ENCODE measurements around the gene GNB5.
"Not testable (repeated sequence)": the region's sequence is repeated elsewhere in the genome, so short reads cannot be mapped to it uniquely, and the experiment has no call there.

- TF ChIP-seq, protein P1, sequence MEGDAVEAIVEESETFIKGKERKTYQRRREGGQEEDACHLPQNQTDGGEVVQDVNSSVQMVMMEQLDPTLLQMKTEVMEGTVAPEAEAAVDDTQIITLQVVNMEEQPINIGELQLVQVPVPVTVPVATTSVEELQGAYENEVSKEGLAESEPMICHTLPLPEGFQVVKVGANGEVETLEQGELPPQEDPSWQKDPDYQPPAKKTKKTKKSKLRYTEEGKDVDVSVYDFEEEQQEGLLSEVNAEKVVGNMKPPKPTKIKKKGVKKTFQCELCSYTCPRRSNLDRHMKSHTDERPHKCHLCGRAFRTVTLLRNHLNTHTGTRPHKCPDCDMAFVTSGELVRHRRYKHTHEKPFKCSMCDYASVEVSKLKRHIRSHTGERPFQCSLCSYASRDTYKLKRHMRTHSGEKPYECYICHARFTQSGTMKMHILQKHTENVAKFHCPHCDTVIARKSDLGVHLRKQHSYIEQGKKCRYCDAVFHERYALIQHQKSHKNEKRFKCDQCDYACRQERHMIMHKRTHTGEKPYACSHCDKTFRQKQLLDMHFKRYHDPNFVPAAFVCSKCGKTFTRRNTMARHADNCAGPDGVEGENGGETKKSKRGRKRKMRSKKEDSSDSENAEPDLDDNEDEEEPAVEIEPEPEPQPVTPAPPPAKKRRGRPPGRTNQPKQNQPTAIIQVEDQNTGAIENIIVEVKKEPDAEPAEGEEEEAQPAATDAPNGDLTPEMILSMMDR (IDR thresholded peaks at IDR 0.05; ENCODE audit: poor library complexity, severe bottlenecking) = not testable (repeated sequence)
- not testable (repeated sequence) for TF ChIP-seq EP300 (conservative IDR thresholded peaks at IDR 0.05; ENCODE audit: poor library complexity, severe bottlenecking); POLR2AphosphoS5 (IDR thresholded peaks at IDR 0.05)
Observed at GRCh38 chr15:52238989-52239525, 47.9 kb upstream of the GNB5 start.

Measured in neural cell (in vitro differentiated cells).